ENCODE results near the gene DNAH9.

DNAH9 gene

DNA sequence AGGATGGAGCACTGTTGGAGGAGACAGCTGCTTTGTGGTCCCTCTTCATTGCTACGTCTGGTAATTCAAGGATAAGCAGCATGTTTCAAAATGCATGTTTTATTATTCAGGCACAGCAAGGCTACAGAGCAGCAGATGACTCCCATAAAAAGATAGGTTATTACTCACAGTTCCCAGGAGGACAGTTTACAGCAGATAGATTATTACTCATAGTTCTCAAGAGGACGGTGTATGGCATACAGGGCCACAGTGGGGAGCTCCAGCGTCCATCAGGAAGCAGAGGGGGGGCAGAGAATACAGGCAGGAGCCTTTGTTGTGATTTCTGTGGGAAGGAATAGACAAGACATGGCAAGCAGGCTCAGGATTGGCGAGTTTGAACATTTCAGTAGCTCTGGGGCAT is 72.9 kb downstream of the DNAH9 start:
- DNase-seq, result no peak

DNA sequence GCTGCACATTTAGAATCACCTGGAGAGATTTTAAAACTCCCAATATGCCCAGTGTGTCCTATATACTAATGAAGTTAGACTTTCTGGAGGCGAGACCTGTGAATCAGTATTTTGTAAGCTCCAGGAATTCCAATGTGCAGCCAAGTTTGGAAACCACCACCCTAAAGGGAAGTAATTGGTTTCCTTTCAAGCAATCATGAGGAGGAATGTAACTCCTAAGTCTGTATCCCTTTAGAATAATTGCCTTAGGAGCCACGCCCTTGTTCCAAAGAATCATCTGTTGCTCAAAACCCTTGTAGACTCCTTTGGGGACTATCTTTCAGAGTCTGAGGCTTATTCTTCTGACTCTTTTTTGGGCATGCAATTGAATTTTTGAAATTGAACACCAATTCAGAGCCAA is 84.4 kb downstream of the DNAH9 start:
- no peak for DNase-seq

DNA sequence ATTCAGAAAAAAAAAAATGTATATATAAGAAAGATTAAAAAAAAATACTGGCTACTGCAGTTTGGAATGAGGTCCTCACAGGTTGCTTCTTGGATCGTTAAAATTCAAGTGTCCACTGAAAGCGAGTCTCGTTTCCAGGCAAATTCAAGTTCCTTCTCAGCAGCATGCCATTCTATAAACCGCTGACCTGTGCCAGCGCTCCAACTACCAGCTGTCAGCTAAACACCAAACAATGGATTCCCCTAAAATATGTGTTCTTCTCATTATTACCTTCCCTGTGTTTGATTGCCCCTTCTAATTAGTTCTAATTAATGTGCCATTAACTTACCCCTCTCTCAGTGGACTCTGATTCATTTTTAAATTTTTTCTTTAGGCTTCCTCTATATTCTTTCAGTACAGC is 92.4 kb downstream of the DNAH9 start:
- DNase-seq, result no peak

DNA sequence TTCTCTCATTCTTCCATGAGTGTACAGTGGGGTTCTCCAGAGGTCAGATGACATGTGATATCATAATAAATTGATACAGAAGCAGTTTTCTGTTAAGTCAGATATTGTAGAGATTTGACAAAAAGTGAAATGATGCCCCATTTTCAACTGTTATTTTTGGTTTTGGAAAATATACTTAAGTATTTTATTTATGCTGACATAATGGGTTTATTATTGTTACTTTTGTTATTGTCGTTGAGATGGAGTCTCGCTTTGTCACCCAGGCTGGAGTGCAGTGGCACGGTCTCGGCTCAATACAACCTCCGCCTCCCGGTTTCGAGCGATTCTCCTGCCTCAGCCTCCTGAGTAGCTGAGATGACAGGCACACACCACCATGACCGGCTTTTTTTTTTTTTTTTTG is 94.4 kb downstream of the DNAH9 start:
- DNase-seq, result no peak

DNA sequence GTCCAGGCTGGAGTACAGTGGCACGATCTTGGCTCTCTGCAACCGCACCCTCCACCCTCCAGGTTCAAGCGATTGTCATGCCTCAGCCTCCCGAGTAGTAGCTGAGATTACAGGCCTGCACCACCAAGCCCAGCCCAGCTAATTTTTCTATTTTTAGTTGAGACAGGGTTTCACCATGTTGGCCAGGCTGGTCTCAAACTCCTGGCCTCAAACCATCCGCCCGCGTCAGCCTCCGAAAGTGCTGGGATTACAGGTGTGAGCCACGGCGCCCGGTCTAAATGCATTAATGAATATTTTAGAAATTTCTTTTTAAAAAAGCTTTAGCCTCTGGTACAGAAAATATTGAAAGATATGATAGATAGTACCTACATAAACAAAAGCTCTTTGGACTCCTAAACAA is 95.0 kb downstream of the DNAH9 start:
- no peak for DNase-seq

DNA sequence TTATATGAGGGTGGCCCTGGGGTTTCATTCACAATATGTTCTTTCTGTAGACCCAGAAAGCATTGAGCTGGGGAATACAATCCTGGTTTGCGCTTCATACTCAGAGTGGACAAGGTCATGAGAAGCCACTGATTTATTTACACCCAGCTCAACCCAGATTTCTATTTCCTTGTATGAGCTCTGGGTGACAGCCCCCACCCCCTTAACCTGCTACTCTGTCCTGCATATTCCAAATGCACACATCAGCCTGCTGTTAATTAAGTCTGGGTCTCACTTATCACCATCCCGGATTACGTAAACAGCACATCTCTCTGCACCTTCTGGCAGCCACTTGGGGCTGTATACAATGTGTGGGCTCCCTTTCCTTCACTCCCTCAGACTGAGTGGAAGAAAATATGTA is 102.4 kb downstream of the DNAH9 start:
- DNase-seq, result no peak

DNA sequence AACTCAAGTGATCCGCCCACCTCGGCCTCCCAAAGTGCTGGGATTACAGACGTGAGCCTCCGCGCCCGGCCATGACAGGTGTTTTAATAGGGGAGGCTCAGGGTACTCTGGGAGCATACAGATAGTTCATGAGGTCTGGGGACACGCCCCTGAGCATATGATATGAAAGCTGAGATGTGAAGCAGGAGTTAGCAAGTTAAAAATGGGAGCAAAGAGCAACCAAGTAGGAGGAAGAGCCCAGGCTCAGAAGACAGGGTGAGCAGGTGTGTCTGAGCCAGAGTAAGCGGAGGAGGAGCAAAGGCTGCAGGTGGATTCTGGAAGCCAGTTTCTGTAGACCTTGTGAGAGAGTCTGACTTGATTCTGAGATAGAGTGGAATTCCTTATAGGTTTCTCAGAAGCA is 103.6 kb downstream of the DNAH9 start:
- no peak for DNase-seq

DNA sequence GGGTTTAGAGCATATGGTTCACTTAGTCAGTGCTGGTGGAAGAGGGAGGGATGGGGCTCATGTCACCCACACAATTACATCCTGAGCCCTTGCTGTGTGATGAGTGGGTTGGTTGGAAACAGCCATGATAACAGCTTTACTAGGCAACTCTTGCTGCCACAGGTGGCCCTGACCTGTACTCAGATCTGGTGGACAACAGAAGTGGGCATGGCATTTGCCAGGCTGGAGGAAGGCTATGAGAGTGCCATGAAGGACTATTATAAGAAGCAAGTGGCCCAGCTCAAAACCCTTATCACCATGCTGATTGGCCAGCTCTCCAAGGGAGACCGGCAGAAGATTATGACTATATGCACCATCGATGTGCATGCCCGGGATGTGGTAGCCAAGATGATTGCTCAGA is 105.8 kb downstream of the DNAH9 start:
- DNase-seq, result no peak

DNA sequence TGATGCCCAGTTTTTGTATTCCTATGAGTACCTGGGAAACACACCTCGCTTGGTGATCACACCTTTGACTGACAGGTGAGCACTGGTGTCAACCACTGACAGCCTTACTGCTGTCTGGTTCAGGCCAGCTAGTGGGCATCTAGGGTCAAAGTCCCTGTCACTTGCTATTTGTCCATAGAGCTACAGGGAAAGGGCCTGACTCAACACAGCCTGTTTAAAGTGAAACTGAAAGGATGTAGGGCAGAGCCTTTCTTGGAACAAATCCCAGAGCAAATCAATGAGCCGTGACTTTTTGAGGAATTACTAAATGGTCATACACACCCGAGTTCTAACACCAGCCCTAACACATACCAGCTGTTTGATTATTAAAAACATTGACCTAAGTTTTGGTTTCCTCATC is 106.8 kb downstream of the DNAH9 start:
- DNase-seq, result no peak

DNA sequence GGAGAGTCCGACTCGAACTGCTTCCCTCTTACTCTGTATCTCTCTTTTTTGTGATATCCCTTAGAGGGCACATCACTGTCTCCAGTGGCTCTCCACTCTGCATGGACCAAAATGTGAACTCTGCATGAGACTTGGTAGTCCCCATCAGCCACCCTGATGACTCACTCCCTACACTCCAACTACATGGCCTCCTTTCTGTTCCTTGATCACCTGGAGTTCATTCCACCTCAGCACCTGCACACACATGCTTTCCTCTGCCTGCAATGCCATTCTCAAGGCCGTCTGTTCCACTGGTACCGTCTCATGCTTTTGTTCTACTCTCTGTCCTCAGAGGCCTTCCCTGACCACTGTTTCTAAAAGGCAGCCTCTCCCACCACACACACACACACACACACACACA is 109.3 kb downstream of the DNAH9 start:
- DNase-seq, result no peak

DNA sequence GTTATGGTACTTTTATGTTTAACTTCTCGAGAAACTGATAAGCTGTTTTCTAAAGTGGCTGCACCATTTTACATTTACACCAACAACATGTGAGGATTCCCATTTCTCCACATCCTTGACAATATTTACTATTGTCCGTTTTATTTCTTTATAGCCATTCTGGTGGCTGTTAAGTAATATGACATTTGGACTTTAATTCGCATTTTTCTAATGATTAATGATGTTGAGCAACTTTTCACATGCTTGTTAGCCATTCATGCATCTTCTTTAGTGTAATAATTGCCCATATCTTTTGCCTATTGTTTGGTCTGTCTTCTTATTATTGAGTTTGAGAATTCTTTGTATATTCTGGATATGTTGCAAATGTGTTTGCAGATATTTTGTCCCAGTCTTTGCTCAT is 114.2 kb downstream of the DNAH9 start:
- no peak for DNase-seq

DNA sequence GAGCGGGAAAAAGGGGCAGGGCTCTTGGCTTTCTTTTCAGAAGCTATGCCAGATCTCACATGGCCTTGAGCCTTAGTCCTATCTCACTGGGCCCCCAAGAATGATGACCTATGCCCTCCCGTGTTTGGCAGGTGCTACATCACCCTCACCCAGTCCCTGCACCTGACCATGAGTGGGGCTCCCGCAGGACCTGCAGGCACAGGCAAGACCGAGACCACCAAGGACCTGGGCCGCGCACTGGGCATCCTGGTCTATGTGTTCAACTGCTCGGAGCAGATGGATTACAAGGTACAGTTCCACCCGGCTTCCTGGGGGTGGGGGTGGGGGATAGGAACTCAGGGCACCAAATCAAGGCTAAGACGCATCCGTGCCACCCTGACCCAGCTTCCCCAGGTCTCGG is 120.9 kb downstream of the DNAH9 start:
- no peak for DNase-seq

DNA sequence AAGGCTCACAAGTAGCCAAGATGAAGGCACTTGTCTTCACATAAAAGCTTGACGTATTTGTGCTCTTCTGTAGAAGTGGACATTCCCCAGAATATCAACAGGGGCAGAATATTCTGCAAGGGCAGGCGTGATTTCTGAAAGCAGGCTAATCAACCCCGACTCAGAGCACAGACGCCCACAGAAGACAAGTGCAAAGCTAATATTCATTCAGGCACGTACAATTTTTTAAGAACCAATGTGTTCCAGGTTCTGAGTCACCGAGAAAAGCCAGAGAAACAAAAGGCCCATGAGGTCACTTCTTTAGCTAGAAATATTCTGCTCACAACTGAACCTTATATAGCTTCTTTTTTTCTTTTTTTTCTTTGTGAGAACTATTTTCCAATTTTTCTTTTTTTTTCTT is 121.6 kb downstream of the DNAH9 start:
- DNase-seq, result no peak

DNA sequence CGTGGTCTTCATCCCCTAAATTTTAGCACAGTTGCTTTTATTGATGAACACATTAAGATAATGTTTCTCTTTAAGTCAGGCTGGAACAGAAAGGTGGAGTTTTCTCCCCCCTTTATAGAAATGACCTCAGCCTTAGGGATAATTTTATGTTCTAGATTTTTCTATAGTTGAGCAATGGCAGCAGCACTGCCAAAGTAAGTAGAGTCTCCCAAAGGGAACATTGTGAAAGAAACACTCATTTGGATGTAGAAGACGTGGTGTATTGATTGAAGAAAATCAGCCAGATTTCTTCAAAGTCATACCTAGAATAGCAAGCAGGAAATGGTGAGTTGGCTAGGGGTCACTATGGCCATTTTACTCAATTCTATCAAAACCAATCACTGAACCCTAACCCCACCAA is 122.5 kb downstream of the DNAH9 start:
- no peak for DNase-seq

DNA sequence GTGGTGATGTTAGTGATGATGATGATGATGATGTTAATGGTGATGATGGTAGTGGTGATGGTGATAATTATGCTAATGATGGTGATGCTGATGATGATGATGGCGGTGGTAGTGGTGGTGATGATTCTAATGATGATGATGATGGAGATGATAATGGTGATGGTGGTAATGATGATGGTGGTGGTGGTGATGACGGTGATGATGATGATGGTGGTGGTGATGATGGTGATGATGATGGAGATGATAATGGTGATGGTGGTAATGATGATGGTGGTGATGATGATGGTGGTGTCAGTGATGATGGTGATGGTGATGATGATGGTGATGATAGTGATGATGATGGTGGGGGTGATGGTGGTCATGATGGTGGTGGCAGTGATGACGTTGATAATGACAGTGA is 132.5 kb downstream of the DNAH9 start:
- no peak for DNase-seq

DNA sequence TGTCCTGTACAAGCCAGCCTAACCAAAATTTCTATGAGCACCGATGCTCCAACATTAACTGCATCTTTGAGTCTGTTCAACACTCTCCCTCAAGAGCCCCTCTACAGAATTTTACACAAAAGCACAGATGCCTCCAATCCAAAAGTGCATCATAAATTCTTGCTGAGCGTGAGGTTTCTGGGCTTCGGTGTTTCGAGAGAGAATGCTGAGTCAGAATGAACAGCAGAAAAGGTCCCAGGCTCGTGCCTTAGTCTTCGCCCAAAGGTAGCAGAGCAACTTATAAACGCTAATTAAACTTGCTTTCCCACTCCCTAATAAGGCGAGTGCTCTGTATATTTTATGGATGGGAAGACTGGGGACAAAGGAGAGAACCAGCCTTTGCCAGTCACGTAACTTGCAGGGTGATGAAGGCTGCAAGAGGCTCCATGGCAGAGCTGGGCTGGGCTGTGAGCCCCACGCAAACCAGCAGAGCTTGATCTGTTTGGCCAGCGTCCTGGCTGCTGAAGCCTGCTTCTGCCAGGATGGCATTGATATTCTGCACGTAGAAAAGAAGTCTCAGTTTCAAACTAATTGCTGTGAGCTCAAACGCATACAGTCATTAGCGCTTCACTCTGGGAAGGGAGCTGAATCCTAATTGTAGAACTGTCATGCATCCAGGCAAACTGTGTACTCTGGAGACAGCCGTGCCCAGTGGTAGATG is 138.5 kb downstream of the DNAH9 start:
- DNase-seq, result no peak

DNA sequence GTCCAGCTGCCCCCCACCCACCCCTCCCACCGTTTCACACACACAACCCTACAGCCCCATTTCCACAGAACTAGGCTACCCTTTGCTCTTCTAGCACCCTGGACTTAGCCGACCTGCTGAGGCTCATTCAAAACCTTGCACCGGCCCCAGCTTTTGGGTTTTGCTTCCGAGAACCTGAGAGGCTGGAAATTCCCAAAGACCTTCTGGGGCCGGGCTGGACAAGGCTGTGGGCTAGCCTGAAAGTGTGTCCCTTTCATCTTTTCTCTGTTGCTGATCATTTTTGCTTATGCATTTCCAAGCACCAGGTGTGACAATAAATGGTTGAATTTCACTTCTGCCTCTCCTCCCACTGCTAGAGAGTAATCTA is 139.0 kb downstream of the DNAH9 start:
- DNase-seq, result no peak

DNA sequence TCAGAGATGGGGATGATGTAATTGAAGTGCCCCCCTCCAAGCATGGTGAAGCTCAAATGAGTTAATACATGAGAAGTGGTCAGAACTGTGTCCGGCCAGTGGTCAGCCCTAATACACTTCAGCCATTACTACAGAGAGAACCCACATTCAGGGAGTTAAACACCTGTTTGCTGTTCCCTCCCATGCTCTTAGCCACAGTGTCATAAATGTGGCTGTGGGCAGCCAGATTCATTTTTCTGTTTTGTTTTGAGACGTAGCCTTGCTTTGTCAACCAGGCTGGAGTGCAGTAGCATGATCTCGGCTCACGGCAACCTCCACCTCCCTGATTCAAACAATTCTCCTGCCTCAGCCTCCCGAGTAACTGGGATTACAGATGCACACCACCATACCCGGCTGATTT is 139.9 kb downstream of the DNAH9 start:
- DNase-seq, result no peak

DNA sequence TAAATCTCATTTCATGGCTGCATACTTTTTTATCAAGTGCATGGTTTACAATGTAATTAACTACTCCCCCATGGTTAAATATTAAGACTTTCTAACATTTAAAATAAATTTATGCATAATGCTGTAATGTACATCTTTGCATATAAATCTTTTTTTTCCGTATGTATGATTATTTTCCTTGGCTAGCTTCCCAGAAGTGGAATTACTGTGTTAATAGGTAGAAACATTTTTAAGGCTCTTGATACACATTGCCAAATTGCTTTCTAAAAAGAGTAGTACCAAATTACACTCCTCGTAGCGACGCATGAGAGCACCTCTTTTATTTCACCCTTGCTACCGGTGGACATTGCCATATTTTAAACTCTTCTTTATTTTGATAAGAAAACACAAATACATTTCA is 141.1 kb downstream of the DNAH9 start:
- DNase-seq, result no peak

DNA sequence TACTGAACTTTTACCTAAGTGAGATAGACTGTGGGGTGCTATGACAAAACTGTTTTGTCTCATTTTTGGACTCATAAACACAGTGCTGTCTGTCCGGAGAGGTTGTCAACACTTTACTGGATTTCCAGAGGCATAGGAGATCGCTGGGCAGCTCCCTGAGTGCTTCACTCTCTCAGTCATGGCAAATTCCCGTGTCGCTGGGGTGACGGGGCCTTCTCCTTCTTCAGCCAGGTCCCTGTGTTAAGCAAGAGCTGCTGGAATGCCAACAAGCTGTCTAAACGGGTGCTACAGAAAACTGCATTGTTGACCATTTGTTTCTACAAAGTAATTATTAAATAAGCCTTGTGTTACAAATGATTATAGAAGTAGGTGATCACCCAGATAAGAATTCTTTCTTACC is 141.6 kb downstream of the DNAH9 start:
- DNase-seq, result no peak

DNA sequence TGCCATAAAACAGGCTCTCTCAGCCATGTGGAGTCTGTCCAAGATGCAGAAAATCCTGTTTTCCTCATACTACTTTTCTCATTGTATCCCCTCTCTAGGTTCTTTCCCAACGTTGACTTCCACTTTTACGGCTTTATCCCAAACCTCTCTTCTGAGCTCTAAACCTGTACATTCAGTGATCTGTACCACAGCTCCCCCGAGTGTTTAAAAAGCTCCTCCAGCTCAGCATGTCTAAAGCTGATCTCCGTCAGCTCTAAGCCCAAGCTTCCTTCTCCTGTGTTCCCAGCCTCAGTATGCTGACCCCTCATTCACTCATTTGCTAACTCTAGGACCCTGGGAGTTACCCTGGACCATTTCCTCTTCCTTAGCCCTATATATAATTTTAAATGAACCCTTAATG is 144.6 kb downstream of the DNAH9 start:
- no peak for DNase-seq

DNA sequence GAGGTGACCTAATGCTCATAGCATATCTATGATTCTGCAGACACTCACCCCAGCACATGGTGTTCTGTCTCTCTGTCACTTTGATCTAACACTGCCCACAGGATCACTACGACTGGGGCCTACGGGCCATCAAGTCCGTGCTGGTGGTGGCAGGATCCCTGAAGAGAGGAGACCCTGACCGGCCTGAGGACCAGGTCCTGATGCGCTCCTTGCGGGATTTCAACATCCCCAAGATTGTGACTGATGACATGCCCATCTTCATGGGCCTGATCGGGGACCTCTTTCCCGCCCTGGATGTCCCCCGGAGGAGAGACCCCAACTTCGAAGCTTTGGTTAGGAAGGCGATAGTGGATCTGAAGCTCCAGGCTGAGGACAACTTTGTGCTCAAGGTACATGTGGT is 146.4 kb downstream of the DNAH9 start:
- DNase-seq, result no peak

DNA sequence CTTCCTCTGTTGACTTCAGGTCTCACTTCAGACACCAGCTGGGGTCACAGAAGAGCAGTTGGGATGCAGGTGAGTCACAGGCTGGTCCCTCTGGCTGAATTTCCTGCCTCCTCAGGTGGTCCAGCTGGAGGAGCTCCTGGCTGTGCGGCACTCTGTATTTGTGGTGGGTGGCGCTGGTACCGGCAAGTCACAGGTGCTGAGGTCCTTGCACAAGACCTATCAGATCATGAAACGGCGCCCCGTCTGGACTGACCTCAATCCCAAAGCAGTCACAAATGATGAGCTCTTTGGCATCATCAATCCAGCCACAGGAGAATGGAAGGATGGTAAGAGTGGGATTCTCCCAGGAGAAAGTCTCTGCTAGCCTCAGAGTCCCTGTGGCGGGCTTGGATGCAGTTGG is 149.2 kb downstream of the DNAH9 start:
- DNase-seq, result no peak

DNA sequence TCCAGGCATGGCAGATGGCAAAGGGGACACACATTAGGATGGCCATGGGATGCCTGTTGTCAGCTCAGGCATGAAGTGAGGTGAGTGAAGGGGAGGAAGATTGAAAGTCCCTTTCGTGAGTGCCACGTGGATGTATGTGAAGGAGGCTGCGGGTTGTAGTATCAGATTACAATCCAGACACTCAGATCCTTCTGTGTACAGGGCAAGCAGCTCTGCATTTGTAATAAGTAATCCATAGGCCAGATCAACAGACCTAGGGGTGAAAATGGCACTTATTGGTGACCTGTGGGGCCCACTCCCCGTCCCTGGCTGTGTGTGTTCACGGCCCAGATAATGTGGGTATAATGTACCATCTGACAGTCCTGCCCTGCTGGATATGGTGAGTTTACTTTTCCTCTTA is 159.5 kb downstream of the DNAH9 start:
- DNase-seq, result no peak

DNA sequence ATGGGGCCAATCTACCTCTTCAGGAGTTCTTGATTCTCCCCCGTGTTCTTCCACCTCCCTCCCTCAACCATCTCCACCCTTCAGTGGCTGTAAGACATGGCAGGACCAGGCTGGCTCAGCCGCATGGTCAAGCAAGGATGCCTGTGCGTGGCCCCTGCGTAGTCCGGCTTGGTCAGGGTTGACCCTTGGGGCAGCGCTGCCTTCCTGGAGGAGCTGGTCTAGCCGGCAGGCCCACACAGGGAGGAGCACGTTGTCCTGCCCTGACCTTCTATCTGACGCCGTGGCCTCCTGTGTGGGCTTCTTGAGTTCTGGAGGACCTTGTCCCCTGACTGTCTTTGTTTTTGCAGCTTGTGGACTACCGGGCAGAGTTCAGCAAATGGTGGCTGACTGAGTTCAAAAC is 169.8 kb downstream of the DNAH9 start:
- no peak for DNase-seq

DNA sequence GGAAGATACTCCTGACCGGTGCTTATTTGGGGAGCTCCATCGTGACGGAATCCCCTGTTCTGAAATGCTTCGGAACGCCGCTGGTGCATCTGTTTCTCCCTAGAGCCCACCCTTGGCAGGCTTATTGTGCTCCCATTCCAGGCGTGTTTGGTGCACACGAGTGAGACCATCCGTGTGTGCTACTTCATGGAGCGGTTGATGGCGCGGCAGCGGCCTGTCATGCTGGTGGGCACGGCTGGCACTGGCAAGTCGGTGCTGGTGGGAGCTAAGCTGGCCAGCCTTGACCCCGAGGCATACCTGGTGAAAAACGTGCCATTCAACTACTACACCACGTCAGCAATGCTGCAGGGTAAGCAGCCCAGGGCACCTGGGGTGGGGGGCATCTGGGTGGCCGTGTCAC is 170.7 kb downstream of the DNAH9 start:
- DNase-seq, result no peak

Data from stimulated activated CD4-positive, alpha-beta T cell treated with anti-CD3 and anti-CD28 coated beads, Interleukin-2, amount 100 ng/mL, for 24 hours (primary cell).